Measurements from ENCODE around the gene DIAPH1. TPM values are rescaled to one million over a fixed set of nuclear protein-coding genes. Genes with fewer than 3 reads are reported as not detected.

DIAPH1 gene
- total and polyA plus RNA-seq, 5 experiments from 2014 or later: 87.4 to 183 (median 105) TPM

DNA sequence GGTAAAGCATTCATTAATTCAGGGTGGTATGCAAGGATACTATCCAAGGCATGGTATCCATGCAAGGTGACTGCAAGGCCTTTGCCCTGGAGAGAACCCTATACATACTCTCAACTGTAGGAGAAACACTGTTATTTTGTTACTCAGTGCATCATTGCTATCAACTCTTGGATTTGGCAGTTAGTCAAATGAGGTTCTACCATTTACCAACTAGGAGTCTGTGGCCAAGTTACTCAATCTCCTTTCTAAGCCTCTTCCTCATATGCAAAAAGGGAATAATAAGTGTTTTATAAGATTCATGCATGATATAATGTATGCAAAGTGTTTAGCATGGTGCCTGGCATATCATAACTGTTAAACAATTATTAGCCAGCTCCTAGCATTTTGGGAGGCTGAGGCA is 139.0 kb downstream of the DIAPH1 start:
- Mint-ChIP-seq H3K27me3 (peaks cover 49 to 95% (median 81%) of the 10 kb centered on the region in 5 donors), H3K27ac (no peak overlapping the region), H3K36me3 (no peaks in the 10 kb centered on the region), H3K4me1 (peaks cover 14 to 39% (median 34%) of the 10 kb centered on the region in 4 donors), H3K9me3 (no peaks in the 10 kb centered on the region), H3K4me3 (no peak overlapping the region)
- ATAC-seq: no peak
- POLR2A ChIA-PET: no interaction called here
- no peak for DNase-seq

DNA sequence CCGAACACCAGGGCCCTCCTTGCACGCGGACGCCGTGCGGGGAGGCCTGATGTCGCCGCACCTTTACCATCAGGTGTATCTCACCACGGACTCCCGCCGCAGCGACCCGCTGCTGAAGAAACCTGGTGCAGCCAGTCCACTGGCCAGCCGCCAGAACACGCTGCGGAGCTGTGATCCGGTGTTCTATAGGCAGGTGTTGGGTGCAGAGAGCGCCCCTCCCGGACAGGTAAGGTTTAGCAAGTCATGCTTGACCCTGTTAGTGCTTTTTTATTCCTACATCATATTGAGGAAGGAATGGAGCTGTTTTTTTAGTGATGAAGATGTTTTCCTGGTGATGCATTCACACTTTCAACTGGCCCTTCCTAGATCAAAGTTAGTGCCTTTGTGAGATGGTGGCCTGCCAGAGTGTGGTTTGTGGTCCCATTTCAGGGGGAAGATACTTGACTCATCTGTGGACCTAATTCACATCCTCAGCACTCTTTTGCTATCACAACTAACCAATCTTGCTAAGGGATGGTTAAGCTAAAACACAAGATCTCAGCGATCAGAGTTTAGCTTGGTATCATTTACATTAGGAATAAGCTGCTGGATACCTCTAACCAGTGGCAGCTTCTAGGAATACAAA is 140.4 kb downstream of the DIAPH1 start:
- DNase-seq: no peak
- H3K27me3 Mint-ChIP-seq: peaks cover 42 to 89% (median 70%) of the 10 kb centered on the region in 5 donors
- peaks cover 10 to 31% (median 28%) of the 10 kb centered on the region in 4 donors for H3K4me1 Mint-ChIP-seq
- ATAC-seq: no peak
- no peaks in the 10 kb centered on the region for H3K36me3 Mint-ChIP-seq
- no peak overlapping the region for H3K27ac Mint-ChIP-seq
- H3K4me3 Mint-ChIP-seq: peak overlapping the region in 4 of 10 donors; percentile 3 to 83 (median 14)
- POLR2A ChIA-PET: no interaction called here
- no peaks in the 10 kb centered on the region for H3K9me3 Mint-ChIP-seq

DNA sequence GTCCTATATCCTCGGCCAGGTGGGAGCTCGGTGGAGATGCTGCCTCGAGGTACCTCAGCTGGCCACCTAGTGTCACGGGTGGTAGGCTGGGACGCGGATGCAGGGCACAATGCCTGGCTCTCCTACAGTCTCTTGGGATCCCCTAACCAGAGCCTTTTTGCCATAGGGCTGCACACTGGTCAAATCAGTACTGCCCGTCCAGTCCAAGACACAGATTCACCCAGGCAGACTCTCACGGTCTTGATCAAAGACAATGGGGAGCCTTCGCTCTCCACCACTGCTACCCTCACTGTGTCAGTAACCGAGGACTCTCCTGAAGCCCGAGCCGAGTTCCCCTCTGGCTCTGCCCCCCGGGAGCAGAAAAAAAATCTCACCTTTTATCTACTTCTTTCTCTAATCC is 141.0 kb downstream of the DIAPH1 start:
- Mint-ChIP-seq H3K9me3 (no peaks in the 10 kb centered on the region), H3K27ac (no peak overlapping the region), H3K4me1 (peaks cover 10 to 31% (median 28%) of the 10 kb centered on the region in 4 donors), H3K27me3 (peaks cover 38 to 83% (median 64%) of the 10 kb centered on the region in 5 donors), H3K36me3 (no peaks in the 10 kb centered on the region), H3K4me3 (peak overlapping the region in 4 of 10 donors; percentile 14 to 93 (median 87))
- ATAC-seq (no peak), DNase-seq (no peak)
- POLR2A ChIA-PET: no interaction called here

DNA sequence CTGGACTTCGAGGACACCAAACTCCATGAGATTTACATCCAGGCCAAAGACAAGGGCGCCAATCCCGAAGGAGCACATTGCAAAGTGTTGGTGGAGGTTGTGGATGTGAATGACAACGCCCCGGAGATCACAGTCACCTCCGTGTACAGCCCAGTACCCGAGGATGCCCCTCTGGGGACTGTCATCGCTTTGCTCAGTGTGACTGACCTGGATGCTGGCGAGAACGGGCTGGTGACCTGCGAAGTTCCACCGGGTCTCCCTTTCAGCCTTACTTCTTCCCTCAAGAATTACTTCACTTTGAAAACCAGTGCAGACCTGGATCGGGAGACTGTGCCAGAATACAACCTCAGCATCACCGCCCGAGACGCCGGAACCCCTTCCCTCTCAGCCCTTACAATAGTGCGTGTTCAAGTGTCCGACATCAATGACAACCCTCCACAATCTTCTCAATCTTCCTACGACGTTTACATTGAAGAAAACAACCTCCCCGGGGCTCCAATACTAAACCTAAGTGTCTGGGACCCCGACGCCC is 141.7 kb downstream of the DIAPH1 start:
- peaks cover 33 to 76% (median 57%) of the 10 kb centered on the region in 5 donors for H3K27me3 Mint-ChIP-seq
- no peaks in the 10 kb centered on the region for H3K36me3 Mint-ChIP-seq
- POLR2A ChIA-PET: no interaction called here
- ATAC-seq: no peak
- H3K4me1 Mint-ChIP-seq: peaks cover 10 to 31% (median 28%) of the 10 kb centered on the region in 4 donors
- DNase-seq: no peak
- peak overlapping the region; percentile 52 to 93 (median 87) for H3K4me3 Mint-ChIP-seq
- H3K27ac Mint-ChIP-seq: no peak overlapping the region
- H3K9me3 Mint-ChIP-seq: no peaks in the 10 kb centered on the region

DNA sequence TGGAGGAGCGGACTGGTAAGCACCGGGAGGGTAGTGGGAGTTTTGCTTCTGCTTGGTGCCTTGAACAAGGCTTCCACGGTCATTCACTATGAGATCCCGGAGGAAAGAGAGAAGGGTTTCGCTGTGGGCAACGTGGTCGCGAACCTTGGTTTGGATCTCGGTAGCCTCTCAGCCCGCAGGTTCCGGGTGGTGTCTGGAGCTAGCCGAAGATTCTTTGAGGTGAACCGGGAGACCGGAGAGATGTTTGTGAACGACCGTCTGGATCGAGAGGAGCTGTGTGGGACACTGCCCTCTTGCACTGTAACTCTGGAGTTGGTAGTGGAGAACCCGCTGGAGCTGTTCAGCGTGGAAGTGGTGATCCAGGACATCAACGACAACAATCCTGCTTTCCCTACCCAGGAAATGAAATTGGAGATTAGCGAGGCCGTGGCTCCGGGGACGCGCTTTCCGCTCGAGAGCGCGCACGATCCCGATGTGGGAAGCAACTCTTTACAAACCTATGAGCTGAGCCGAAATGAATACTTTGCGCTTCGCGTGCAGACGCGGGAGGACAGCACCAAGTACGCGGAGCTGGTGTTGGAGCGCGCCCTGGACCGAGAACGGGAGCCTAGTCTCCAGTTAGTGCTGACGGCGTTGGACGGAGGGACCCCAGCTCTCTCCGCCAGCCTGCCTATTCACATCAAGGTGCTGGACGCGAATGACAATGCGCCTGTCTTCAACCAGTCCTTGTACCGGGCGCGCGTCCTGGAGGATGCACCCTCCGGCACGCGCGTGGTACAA is 142.5 kb downstream of the DIAPH1 start:
- ATAC-seq: peak; percentile 35 to 36
- peak overlapping the region in 2 of 10 donors; percentile 1 to 78 for H3K27ac Mint-ChIP-seq
- POLR2A ChIA-PET: no interaction called here

DNA sequence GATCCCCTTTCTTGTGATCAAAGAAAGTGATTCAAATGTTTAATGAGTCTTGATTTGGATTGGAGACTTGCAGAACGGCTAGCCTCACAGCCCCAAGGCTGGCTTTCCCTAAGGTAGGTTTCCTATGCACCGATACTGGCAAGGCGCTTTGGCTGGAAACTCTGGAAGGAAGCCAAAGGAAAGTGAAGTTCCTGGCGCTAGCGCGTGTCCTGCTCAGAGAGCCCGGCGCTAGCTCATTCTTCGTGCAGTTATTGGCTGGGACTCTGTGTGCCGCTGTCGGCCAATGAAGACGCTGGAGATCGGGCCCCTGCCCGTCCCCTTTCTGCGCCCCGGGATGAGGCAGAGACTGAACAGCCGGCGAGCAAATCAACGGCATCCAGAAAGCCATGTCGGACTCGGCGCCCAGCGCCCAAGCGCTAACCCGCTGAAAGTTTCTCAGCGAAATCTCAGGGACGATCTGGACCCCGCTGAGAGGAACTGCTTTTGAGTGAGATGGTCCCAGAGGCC is 143.1 kb downstream of the DIAPH1 start, which contains the start of gene PCDHGC3:
TSS of gene PCDHGC3 (plus strand) at position 342 of the 507 bp plus-strand sequence. CDS start at position 493, 151 bp downstream.
- POLR2A ChIA-PET: no interaction called here
- no peaks in the 10 kb centered on the region for H3K36me3 Mint-ChIP-seq
- DNase-seq (peak in 3 of 10 donors; percentile 18 to 22 (median 20)), ATAC-seq (peak; percentile 74 to 92)
- peaks cover 32 to 64% (median 47%) of the 10 kb centered on the region in 5 donors for H3K27me3 Mint-ChIP-seq
- H3K9me3 Mint-ChIP-seq: no peaks in the 10 kb centered on the region
- peak within 1 kb of the TSS in 3 of 10 donors; percentile 1 to 78 (median 9) for H3K27ac Mint-ChIP-seq
- peak within 1 kb of the TSS; percentile 83 to 93 (median 87) for H3K4me3 Mint-ChIP-seq
- peaks cover 10 to 31% (median 28%) of the 10 kb centered on the region in 4 donors for H3K4me1 Mint-ChIP-seq

More for the DNA sequence above, 142.5 kb downstream of the DIAPH1 start:
- no peak for DNase-seq
- Mint-ChIP-seq H3K4me1 (peaks cover 10 to 31% (median 28%) of the 10 kb centered on the region in 4 donors), H3K36me3 (no peaks in the 10 kb centered on the region), H3K4me3 (peak overlapping the region; percentile 83 to 93 (median 87)), H3K27me3 (peaks cover 32 to 70% (median 53%) of the 10 kb centered on the region in 5 donors), H3K9me3 (no peaks in the 10 kb centered on the region)

DNA sequence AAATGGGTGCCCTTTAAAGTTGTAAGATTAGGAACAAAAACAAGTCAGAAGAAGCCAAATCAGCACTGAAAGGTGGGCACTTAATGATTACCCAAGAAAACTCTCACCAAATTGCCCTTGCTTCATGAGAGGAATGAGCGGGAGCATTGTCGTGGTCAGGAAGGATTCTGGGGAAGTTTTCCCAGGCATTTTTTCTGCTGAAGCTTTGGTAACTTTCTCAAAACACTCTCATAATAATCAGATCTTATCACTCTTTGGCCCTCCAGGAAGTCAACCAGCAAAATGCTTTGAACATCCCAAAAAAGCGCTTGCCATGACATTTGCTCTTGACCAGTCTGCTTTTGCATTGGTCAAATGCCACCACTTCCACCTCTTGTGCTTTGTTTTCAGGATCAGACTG is 153.4 kb downstream of the DIAPH1 start:
- H3K4me1 Mint-ChIP-seq: no peaks in the 10 kb centered on the region
- ATAC-seq: no peak
- no peak overlapping the region for H3K4me3 Mint-ChIP-seq
- peaks cover 0 to 3% (median 0%) of the 10 kb centered on the region in 3 donors for H3K36me3 Mint-ChIP-seq
- POLR2A ChIA-PET: no interaction called here
- DNase-seq: no peak
- no peak overlapping the region for H3K27ac Mint-ChIP-seq
- peaks cover 9 to 25% (median 17%) of the 10 kb centered on the region in 5 donors for H3K27me3 Mint-ChIP-seq
- H3K9me3 Mint-ChIP-seq: peaks cover 0 to 18% (median 4%) of the 10 kb centered on the region in 9 donors

Other genes with a start within 250 kb of the DIAPH1 start
- gene PCDHGB3, start 248.8 kb downstream of the DIAPH1 start, total RNA-seq: under 1 TPM; 0.55 to 0.71 TPM
- under 1 TPM in 2 of 3 donors, not detected in 1; 0.10 to 0.22 TPM for gene PCDHGB3, start 248.8 kb downstream of the DIAPH1 start, polyA plus RNA-seq
- gene PCDHGA6, start 245.1 kb downstream of the DIAPH1 start, total RNA-seq: under 1 TPM; 0.60 to 0.68 TPM
- gene PCDHGA6, start 245.1 kb downstream of the DIAPH1 start, polyA plus RNA-seq: under 1 TPM in 1 of 3 donors, not detected in 2; 0.05 TPM
- under 1 TPM; 0.33 to 0.42 TPM for gene PCDHGA7, start 236.3 kb downstream of the DIAPH1 start, total RNA-seq
- gene PCDHGA7, start 236.3 kb downstream of the DIAPH1 start, polyA plus RNA-seq: not detected
- gene PCDHGB4, start 231.3 kb downstream of the DIAPH1 start, total RNA-seq: under 1 TPM; 0.13 to 0.25 TPM
- under 1 TPM in 1 of 3 donors, not detected in 2; 0.23 TPM for gene PCDHGB4, start 231.3 kb downstream of the DIAPH1 start, polyA plus RNA-seq
- under 1 TPM; 0.16 to 0.22 TPM for gene PCDHGA8, start 226.4 kb downstream of the DIAPH1 start, total RNA-seq
- not detected for gene PCDHGA8, start 226.4 kb downstream of the DIAPH1 start, polyA plus RNA-seq
- under 1 TPM; 0.33 to 0.47 TPM for gene PCDHGB5, start 221.1 kb downstream of the DIAPH1 start, total RNA-seq
- under 1 TPM; 0.24 to 0.42 (median 0.24) TPM for gene PCDHGB5, start 221.1 kb downstream of the DIAPH1 start, polyA plus RNA-seq
- gene PCDHGA9, start 216.2 kb downstream of the DIAPH1 start, total RNA-seq: under 1 TPM; 0.13 to 0.19 TPM
- under 1 TPM in 1 of 3 donors, not detected in 2; 0.14 TPM for gene PCDHGA9, start 216.2 kb downstream of the DIAPH1 start, polyA plus RNA-seq
- gene PCDHGB6, start 211.0 kb downstream of the DIAPH1 start, total RNA-seq: under 1 TPM; 0.21 to 0.30 TPM
- under 1 TPM in 1 of 3 donors, not detected in 2; 0.13 TPM for gene PCDHGB6, start 211.0 kb downstream of the DIAPH1 start, polyA plus RNA-seq
- under 1 TPM; 0.31 to 0.41 TPM for gene PCDHGA10, start 206.0 kb downstream of the DIAPH1 start, total RNA-seq
- not detected for gene PCDHGA10, start 206.0 kb downstream of the DIAPH1 start, polyA plus RNA-seq
- under 1 TPM; 0.16 to 0.25 TPM for gene PCDHGB7, start 201.3 kb downstream of the DIAPH1 start, total RNA-seq
- not detected for gene PCDHGB7, start 201.3 kb downstream of the DIAPH1 start, polyA plus RNA-seq
- under 1 TPM; 0.10 to 0.36 TPM for gene PCDHGA11, start 197.9 kb downstream of the DIAPH1 start, total RNA-seq
- gene PCDHGA11, start 197.9 kb downstream of the DIAPH1 start, polyA plus RNA-seq: not detected
- under 1 TPM in 1 of 2 experiments, not detected in 1; 0.22 TPM for gene PCDHGA12, start 188.5 kb downstream of the DIAPH1 start, total RNA-seq
- gene PCDHGA12, start 188.5 kb downstream of the DIAPH1 start, polyA plus RNA-seq: under 1 TPM in 2 of 3 donors, not detected in 1; 0.06 to 0.07 TPM
- not detected for gene PCDHGC3, start 143.0 kb downstream of the DIAPH1 start, total RNA-seq
- gene PCDHGC3, start 143.0 kb downstream of the DIAPH1 start, polyA plus RNA-seq: under 1 TPM in 2 of 3 donors, not detected in 1; 0.18 to 0.25 TPM
- not detected for gene PCDHGC4, start 134.0 kb downstream of the DIAPH1 start, total RNA-seq
- not detected for gene PCDHGC4, start 134.0 kb downstream of the DIAPH1 start, polyA plus RNA-seq
- not detected for gene PCDHGC5, start 129.9 kb downstream of the DIAPH1 start, total RNA-seq
- gene PCDHGC5, start 129.9 kb downstream of the DIAPH1 start, polyA plus RNA-seq: not detected
- gene HDAC3, start 17.8 kb upstream of the DIAPH1 start, total RNA-seq: 10 to 100 TPM; 71.1 to 81.6 TPM
- 100 to 1,000 TPM in 1 of 3 donors, 10 to 100 TPM in 2; 85.7 to 100 (median 91.7) TPM for gene HDAC3, start 17.8 kb upstream of the DIAPH1 start, polyA plus RNA-seq
- 10 to 100 TPM; 22.3 to 23.9 TPM for gene RELL2, start 18.0 kb upstream of the DIAPH1 start, total RNA-seq
- 1 to 10 TPM; 2.6 to 3.9 (median 3.4) TPM for gene RELL2, start 18.0 kb upstream of the DIAPH1 start, polyA plus RNA-seq
- gene FCHSD1, start 32.4 kb upstream of the DIAPH1 start, total RNA-seq: 100 to 1,000 TPM; 110 to 115 TPM
- 1 to 10 TPM; 8.8 to 9.4 (median 9.3) TPM for gene FCHSD1, start 32.4 kb upstream of the DIAPH1 start, polyA plus RNA-seq
- 10 to 100 TPM; 38.2 to 41.4 TPM for gene ARAP3, start 63.2 kb upstream of the DIAPH1 start, total RNA-seq
- not detected for gene ARAP3, start 63.2 kb upstream of the DIAPH1 start, polyA plus RNA-seq

All from naive thymus-derived CD8-positive, alpha-beta T cell (primary cell).